ENCODE measurements around the gene CHKB.
"Not testable (repeated sequence)": the region's sequence is repeated elsewhere in the genome, so short reads cannot be mapped to it uniquely, and the experiment has no call there.

CHKB gene

DNA sequence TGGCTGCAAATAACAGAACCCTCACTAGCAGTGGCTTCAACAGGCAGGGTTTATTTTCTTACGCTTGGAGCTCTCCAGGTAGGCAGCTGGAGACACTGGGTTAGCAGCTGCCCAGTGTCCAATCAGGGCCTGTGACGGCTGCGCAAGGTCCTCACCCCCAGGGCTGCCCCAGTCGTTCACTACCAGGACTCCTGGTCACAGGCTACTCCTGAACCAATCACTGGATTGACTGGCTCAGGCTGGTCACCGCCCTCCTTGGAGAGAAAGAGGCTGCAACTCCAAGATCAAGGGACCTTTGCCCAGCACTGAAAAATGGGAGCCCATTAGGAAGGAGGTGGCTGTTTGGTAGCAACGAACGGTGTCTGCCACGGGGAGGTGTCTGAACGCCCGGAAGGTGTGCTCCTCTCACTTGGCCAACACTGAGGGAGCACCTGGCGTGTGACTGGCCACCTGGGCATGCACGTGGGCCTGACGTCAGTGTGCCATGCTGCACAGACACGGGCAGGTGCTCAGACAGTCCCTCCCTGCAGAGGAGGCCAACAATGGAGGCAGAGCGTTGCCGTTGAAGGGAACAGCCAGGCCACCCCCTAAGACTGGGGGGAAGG, 40.2 kb upstream of the CHKB start:
- no peak overlapping the region for H3K27ac ChIP-seq (ENCODE audit: low read depth, low read length)

DNA sequence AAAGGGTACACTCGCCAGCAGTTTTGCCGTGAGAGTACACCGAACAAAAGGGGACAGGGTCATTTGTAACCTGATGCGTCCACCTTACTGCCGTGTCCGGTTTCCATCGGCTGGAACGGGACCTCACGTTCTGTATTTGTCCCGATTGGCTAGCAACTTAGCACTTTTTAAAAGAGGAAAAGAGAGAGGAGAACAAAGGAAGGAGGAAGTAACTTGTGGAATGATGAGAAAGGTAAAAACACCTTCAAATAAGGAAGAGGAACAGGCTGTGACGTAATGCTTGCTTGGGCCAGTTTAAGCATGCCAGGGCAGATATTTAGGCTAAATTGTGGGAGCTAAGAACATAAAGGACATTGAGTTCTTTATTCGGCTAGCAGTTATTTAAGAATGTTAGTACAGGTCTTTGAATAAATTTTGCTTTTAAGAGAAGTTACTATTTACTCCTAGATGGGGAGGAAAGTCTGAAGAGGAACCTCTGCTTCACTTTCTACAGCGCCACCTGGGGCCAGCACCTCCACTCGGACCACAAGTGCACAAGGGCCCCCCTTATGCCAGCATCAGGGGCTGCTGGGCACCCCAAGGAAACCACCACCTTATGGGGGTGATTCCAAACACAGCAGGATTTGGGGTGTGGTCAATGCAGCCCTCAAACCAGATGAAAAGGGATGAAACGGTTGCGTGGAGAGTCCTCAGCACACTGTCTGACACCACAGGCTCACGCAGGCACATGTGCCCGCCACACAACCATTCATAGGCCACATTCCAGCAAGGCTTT, 39.5 kb upstream of the CHKB start:
- Histone ChIP-seq H3K4me1 (ENCODE audit: control insufficient read depth, insufficient read depth, low read length, unreplicated experiment) (peaks cover 14% of the 10 kb centered on the region), H3K79me2 (ENCODE audit: control insufficient read depth, insufficient read depth, low read length, unreplicated experiment) (no peaks in the 10 kb centered on the region), H2AFZ (ENCODE audit: low read length, unreplicated experiment) (no peak overlapping the region), H3K27me3 (ENCODE audit: insufficient read depth, low read length) (no peaks in the 10 kb centered on the region), H3K4me3 (ENCODE audit: low read depth, low read length) (peak overlapping the region; percentile 65), H3K27ac (ENCODE audit: low read depth, low read length) (no peak overlapping the region), H3K36me3 (ENCODE audit: insufficient read depth, low read length) (no peaks in the 10 kb centered on the region)

More for the DNA sequence above, 40.2 kb upstream of the CHKB start:
- H3K36me3 ChIP-seq (ENCODE audit: insufficient read depth, low read length), result no peaks in the 10 kb centered on the region
- H3K79me2 ChIP-seq (ENCODE audit: control insufficient read depth, insufficient read depth, low read length, unreplicated experiment), result no peaks in the 10 kb centered on the region
- no peaks in the 10 kb centered on the region for H3K27me3 ChIP-seq (ENCODE audit: insufficient read depth, low read length)
- H3K4me1 ChIP-seq (ENCODE audit: control insufficient read depth, insufficient read depth, low read length, unreplicated experiment), result peaks cover 14% of the 10 kb centered on the region
- H3K4me3 ChIP-seq (ENCODE audit: low read depth, low read length), result no peak overlapping the region
- no peak overlapping the region for H2AFZ ChIP-seq (ENCODE audit: low read length, unreplicated experiment)

DNA sequence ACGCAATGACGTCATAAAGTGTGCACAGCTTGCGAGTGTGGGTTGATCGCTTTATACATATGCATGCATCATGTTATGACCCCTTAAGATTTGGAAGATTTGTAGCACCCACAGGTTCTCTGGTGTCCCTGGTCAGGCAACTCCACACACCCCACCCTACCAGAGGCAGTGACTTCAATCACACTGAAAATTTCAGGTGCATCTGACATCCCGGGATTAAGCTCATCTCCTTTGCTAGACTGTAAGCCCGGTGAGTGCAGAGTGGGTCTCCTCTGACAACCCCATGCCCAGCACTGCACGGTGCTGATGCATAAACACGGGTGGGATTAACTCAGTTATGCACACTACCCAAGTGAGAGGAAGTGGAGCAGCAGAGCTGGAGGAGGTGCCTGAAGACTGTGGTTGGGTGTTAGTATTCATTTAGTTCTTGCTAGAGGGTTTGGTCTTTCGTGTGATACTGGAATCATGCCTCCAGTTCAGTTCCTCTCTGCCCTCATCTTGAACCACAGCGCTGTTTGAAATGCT, 38.8 kb upstream of the CHKB start:
- Histone ChIP-seq H3K4me1 (ENCODE audit: control insufficient read depth, insufficient read depth, low read length, unreplicated experiment) (peaks cover 14% of the 10 kb centered on the region), H3K4me3 (ENCODE audit: low read depth, low read length) (peak overlapping the region; percentile 65), H3K79me2 (ENCODE audit: control insufficient read depth, insufficient read depth, low read length, unreplicated experiment) (no peaks in the 10 kb centered on the region), H2AFZ (ENCODE audit: low read length, unreplicated experiment) (no peak overlapping the region), H3K36me3 (ENCODE audit: insufficient read depth, low read length) (no peaks in the 10 kb centered on the region), H3K27ac (ENCODE audit: low read depth, low read length) (no peak overlapping the region), H3K27me3 (ENCODE audit: insufficient read depth, low read length) (no peaks in the 10 kb centered on the region)

DNA sequence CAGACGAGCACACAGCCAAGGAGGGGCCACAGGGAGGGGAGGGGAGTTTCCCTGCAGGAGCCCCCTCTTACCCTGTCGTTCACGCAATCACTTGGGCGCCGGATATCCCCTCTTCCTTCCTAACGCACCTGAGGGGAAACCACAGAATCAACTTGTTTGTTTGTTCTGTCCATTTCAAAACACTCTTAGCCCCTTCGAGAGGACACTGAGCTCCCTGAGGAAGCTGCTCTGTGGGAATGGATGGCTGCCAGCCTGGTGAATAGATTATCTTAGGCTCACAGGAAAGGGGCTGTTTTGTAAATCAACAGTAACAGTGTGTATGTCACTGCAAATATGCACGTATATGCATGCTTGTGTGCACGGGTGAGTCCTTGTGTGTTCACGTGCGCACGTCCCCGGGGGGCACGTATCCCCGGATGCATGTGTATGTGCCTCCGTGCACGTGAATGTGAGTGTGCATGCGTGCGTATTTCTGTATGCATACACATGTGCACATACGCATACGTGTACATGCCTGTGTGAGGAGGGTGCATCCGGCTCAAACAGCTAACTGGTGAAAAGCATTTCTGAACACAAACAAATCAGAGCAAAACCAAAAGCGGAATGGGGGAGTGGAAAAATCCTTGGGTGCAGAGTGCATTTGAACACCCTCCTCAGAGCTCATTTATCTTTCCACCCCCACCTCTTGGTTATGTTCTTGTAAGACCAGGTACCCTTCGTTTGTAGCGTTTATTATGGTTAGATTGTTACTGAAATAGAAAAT, 38.1 kb upstream of the CHKB start:
- H3K36me3 ChIP-seq (ENCODE audit: insufficient read depth, low read length), result no peaks in the 10 kb centered on the region
- H3K79me2 ChIP-seq (ENCODE audit: control insufficient read depth, insufficient read depth, low read length, unreplicated experiment), result no peaks in the 10 kb centered on the region
- no peak overlapping the region for H3K27ac ChIP-seq (ENCODE audit: low read depth, low read length)
- H2AFZ ChIP-seq (ENCODE audit: low read length, unreplicated experiment), result no peak overlapping the region
- H3K4me3 ChIP-seq (ENCODE audit: low read depth, low read length), result peak overlapping the region; percentile 65
- no peaks in the 10 kb centered on the region for H3K27me3 ChIP-seq (ENCODE audit: insufficient read depth, low read length)
- H3K4me1 ChIP-seq (ENCODE audit: control insufficient read depth, insufficient read depth, low read length, unreplicated experiment), result peaks cover 14% of the 10 kb centered on the region

DNA sequence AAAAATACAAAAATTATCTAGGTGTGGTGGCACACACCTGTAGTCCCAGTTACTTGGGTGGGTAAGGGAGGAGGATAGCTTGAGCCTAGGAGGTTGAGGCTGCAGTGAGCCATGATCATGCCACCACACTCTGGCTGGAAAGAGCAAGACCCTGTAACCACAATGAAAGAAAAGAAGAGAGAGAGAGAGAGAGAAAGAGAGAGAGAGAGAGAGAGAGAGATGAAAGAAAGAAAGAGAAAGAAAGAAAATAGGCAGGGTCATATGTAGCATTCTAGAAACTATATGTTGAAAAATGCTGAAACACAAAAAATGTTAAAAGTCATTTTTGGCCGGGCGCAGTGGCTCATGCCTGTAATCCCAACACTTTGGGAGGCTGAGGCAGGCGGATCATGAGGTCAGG, 31.6 kb upstream of the CHKB start:
- not testable (repeated sequence) for H3K27me3 ChIP-seq (ENCODE audit: insufficient read depth, low read length); H3K36me3 ChIP-seq (ENCODE audit: insufficient read depth, low read length); H3K4me3 ChIP-seq (ENCODE audit: low read depth, low read length); H2AFZ ChIP-seq (ENCODE audit: low read length, unreplicated experiment); H3K27ac ChIP-seq (ENCODE audit: low read depth, low read length); H3K79me2 ChIP-seq (ENCODE audit: control insufficient read depth, insufficient read depth, low read length, unreplicated experiment); H3K4me1 ChIP-seq (ENCODE audit: control insufficient read depth, insufficient read depth, low read length, unreplicated experiment)

DNA sequence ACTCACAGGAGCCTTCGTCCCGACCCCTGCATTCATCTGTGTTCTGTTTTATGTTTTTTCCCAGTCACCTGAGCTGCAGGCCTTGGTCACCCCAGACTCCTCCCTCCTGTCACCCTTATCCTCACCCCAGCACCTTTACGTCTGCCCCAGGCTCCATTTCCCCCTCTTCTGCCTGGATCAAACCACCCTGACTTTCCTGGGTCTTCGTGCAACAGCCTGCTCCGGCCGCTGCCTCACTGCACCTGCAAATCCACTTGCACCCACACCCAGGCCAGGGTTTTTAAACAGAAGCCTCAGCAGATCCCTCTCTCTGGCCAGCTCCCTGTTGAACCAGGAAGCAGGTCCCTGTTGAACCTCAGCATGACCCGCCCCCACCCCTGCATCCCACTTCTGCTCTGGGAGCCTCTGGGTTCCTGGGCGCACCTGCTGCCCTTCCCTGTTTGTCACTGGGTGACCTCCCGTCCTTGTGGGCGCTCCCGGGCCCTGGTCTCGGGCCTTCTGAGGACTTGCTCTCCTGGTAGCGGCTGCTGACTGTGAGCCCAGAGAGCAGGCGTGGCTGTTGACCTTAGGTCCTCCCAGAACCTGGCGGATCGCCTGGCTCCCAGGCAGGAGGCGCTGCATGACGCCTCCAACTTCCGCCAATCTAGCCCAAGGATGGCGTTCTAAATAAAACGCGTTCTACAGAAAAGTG, 30.8 kb upstream of the CHKB start:
- Histone ChIP-seq H2AFZ (ENCODE audit: low read length, unreplicated experiment) (no peak overlapping the region), H3K4me1 (ENCODE audit: control insufficient read depth, insufficient read depth, low read length, unreplicated experiment) (no peaks in the 10 kb centered on the region), H3K27ac (ENCODE audit: low read depth, low read length) (no peak overlapping the region), H3K36me3 (ENCODE audit: insufficient read depth, low read length) (no peaks in the 10 kb centered on the region), H3K79me2 (ENCODE audit: control insufficient read depth, insufficient read depth, low read length, unreplicated experiment) (no peaks in the 10 kb centered on the region), H3K27me3 (ENCODE audit: insufficient read depth, low read length) (no peaks in the 10 kb centered on the region), H3K4me3 (ENCODE audit: low read depth, low read length) (no peak overlapping the region)

DNA sequence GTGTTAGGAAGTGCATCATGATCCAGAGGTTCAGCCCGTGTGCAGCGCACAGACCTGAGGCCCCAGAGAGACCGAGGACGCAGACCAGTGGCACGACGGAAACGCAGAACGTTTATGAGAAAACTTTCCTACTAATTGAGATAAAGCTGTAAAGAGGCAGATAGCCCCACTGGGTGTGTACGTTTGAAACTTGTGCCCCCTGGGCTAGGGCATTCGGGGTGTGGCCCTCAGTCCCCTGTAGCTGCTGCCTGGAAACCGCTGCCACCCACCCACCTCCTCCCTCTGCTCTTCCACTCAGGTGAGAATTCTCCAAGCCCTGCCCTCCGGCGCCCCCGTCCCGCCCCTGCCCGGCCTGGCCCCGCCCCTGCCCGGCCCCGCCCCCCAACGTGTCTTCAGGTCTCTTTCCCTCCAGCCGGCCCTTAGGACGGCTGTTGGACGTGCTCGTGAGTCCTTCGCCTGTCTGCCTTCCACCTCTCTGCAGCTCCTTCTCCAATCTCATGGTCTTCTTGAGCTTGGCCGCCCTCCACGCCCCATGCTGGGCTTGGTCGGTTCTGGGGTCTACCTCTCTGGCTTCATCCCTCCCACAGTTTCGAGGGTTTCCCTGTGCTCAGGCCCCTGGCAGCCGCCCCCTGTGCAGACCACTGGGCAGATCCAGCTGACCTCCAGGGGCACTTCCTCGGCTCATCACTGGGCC, 30.0 kb upstream of the CHKB start:
- no peaks in the 10 kb centered on the region for H3K79me2 ChIP-seq (ENCODE audit: control insufficient read depth, insufficient read depth, low read length, unreplicated experiment)
- no peaks in the 10 kb centered on the region for H3K4me1 ChIP-seq (ENCODE audit: control insufficient read depth, insufficient read depth, low read length, unreplicated experiment)
- H3K36me3 ChIP-seq (ENCODE audit: insufficient read depth, low read length), result no peaks in the 10 kb centered on the region
- no peak overlapping the region for H3K4me3 ChIP-seq (ENCODE audit: low read depth, low read length)
- no peaks in the 10 kb centered on the region for H3K27me3 ChIP-seq (ENCODE audit: insufficient read depth, low read length)
- no peak overlapping the region for H3K27ac ChIP-seq (ENCODE audit: low read depth, low read length)
- H2AFZ ChIP-seq (ENCODE audit: low read length, unreplicated experiment), result no peak overlapping the region

DNA sequence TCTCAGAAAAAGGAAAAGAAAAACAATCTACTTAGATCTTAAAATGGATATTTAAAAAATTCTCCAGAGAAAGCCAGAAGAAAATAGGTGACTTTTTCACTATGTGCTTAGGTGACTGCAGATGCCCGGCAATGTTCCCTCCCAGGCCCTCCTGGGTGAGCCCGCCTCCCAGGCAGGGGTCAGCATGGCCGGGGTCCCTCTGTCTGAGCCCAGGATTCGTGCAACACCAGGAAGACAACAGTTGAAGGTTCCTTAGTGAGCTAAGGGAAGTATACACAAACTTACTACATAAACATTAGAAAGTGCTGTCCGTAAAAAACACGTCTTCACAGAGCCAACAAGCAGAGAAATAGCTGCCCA, 29.5 kb upstream of the CHKB start:
- H2AFZ ChIP-seq (ENCODE audit: low read length, unreplicated experiment), result no peak overlapping the region
- no peaks in the 10 kb centered on the region for H3K36me3 ChIP-seq (ENCODE audit: insufficient read depth, low read length)
- H3K4me1 ChIP-seq (ENCODE audit: control insufficient read depth, insufficient read depth, low read length, unreplicated experiment), result no peaks in the 10 kb centered on the region
- H3K4me3 ChIP-seq (ENCODE audit: low read depth, low read length), result no peak overlapping the region
- no peaks in the 10 kb centered on the region for H3K27me3 ChIP-seq (ENCODE audit: insufficient read depth, low read length)
- H3K27ac ChIP-seq (ENCODE audit: low read depth, low read length), result no peak overlapping the region
- H3K79me2 ChIP-seq (ENCODE audit: control insufficient read depth, insufficient read depth, low read length, unreplicated experiment), result no peaks in the 10 kb centered on the region

DNA sequence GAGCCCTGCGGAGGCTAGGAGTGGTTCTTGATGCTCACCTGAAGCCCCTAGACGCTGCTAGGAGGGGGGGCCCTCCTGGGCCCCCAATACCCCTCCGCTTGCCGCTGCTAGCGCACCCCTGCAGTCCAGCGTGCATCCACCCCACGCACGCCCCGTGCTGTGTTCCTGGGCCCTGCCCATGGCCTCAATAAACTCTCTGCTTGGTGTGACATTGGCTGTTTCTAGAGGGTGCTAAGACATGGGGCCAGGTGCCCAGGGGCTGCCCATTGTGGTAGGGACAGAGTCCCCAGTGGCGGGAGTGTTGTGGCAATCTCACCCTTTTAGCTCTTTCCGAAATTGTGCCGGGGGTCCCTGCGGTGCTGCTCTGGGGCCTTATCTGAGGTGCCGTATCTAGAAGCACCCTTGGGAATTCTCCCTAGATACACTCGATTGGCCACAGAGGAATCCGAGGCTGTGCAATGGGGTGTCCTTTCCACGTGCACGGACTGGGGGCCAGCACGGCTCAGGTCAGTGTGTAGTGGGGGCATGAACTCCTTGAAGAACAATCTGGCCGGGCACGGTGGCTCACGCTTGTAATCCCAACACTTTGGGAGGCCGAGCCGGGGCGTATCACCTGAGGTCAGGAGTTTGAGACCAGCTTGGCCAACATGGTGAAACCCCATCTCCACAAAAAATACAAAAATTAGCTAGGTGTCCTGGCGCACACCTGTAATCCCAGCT, 28.9 kb upstream of the CHKB start:
- H3K4me3 ChIP-seq (ENCODE audit: low read depth, low read length), result no peak overlapping the region
- no peak overlapping the region for H3K27ac ChIP-seq (ENCODE audit: low read depth, low read length)
- no peak overlapping the region for H2AFZ ChIP-seq (ENCODE audit: low read length, unreplicated experiment)
- no peaks in the 10 kb centered on the region for H3K4me1 ChIP-seq (ENCODE audit: control insufficient read depth, insufficient read depth, low read length, unreplicated experiment)
- no peaks in the 10 kb centered on the region for H3K27me3 ChIP-seq (ENCODE audit: insufficient read depth, low read length)
- H3K36me3 ChIP-seq (ENCODE audit: insufficient read depth, low read length), result no peaks in the 10 kb centered on the region
- no peaks in the 10 kb centered on the region for H3K79me2 ChIP-seq (ENCODE audit: control insufficient read depth, insufficient read depth, low read length, unreplicated experiment)
